Central memory CD8-positive, alpha-beta T cell (primary cell): ENCODE measurements around the gene KRT79.

ENCODE experiments used
- ATAC-seq: fragments of 150-1000 bp; cut with Tn5 transposase; replicated peaks from 2 replicates; pipeline ENCODE4 v1.10.0; 2022; ENCODE audit warnings: mild to moderate bottlenecking, moderate FRiP score, moderate number of reproducible peaks; ENCODE audit not compliant: poor library complexity, severe bottlenecking; ENCODE audit errors: extremely low read depth
- DNase-seq, 2 donors: peaks; one replicate each; pipeline ENCODE4 v3.0.0; 2021; ENCODE audit warnings: low spot score in 2 of 2
- H3K27ac Mint-ChIP-seq: one replicate; pipeline ENCODE4 v1.8.0; 2022; ENCODE audit warnings: low read depth, mild to moderate bottlenecking, moderate library complexity, mixed read lengths
- H3K27me3 Mint-ChIP-seq: one replicate; pipeline ENCODE4 v1.8.0; 2022; ENCODE audit warnings: mixed read lengths
- H3K36me3 Mint-ChIP-seq: one replicate; pipeline ENCODE4 v1.8.0; 2022; ENCODE audit warnings: mild to moderate bottlenecking, moderate library complexity, mixed read lengths; ENCODE audit not compliant: insufficient read depth
- H3K4me1 Mint-ChIP-seq: one replicate; pipeline ENCODE4 v1.8.0; 2022; ENCODE audit warnings: mixed read lengths
- H3K4me3 Mint-ChIP-seq: one replicate; pipeline ENCODE4 v1.8.0; 2022; ENCODE audit warnings: mild to moderate bottlenecking, moderate library complexity, mixed read lengths
- H3K9me3 Mint-ChIP-seq: one replicate; pipeline ENCODE4 v1.8.0; 2022; ENCODE audit warnings: mixed read lengths

Gene KRT79

DNA sequence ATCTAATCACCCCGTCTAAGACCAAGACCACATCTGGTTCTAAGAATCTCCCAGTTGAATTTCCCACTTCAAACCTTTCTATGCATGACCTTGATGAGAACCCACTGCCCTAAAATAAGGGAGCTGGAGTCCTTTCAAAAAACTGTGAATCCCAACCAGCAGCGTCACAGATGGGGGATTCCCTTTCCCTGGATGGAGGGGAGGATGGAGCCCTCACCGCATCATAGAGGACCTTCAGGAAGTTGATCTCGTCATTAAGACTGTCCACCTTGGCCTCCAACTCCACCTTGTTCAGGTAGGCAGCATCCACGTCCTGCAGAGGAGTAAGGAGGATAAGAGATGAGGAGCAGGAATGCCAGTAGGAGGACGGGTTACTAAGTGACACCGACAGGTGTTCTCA is 24.9 kb downstream of the KRT79 start:
- H3K36me3 Mint-ChIP-seq: no peaks in the 10 kb centered on the region
- no peak overlapping the region for H3K4me3 Mint-ChIP-seq
- no peaks in the 10 kb centered on the region for H3K9me3 Mint-ChIP-seq
- H3K4me1 Mint-ChIP-seq: no peaks in the 10 kb centered on the region
- no peak for DNase-seq
- peaks cover 20% of the 10 kb centered on the region for H3K27me3 Mint-ChIP-seq
- ATAC-seq: no peak
- H3K27ac Mint-ChIP-seq: no peak overlapping the region

DNA sequence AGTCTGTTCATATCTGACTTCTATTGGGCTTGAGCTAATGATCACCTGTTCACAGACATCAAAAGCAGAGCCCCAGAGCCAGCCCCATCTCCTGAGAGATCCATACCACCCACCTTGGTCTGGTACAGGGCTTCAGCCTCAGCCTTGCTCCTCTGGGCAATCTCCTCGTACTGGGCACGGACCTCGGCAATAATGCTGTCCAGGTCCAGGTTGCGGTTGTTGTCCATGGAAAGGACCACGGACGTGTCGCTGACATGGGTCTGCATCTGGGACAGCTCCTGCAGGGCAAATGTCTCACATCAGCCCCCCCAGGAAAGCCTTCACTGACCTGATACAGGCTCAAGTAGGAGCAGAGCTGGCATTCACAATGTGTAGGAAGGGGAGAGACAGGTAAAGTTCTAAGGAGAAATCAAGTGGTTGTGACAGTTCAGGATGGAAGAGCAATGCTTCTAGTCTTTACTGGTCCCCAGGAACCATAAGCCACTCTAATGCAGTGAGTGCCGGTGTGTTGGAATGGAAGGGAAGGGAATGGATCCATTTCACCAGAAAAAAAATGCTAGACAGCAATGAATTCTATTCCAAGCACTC is 25.4 kb downstream of the KRT79 start:
- DNase-seq (no peak), ATAC-seq (no peak)
- H3K27me3 Mint-ChIP-seq: peaks cover 20% of the 10 kb centered on the region
- no peak overlapping the region for H3K4me3 Mint-ChIP-seq
- H3K36me3 Mint-ChIP-seq: no peaks in the 10 kb centered on the region
- H3K9me3 Mint-ChIP-seq: no peaks in the 10 kb centered on the region
- H3K27ac Mint-ChIP-seq: no peak overlapping the region
- no peaks in the 10 kb centered on the region for H3K4me1 Mint-ChIP-seq

DNA sequence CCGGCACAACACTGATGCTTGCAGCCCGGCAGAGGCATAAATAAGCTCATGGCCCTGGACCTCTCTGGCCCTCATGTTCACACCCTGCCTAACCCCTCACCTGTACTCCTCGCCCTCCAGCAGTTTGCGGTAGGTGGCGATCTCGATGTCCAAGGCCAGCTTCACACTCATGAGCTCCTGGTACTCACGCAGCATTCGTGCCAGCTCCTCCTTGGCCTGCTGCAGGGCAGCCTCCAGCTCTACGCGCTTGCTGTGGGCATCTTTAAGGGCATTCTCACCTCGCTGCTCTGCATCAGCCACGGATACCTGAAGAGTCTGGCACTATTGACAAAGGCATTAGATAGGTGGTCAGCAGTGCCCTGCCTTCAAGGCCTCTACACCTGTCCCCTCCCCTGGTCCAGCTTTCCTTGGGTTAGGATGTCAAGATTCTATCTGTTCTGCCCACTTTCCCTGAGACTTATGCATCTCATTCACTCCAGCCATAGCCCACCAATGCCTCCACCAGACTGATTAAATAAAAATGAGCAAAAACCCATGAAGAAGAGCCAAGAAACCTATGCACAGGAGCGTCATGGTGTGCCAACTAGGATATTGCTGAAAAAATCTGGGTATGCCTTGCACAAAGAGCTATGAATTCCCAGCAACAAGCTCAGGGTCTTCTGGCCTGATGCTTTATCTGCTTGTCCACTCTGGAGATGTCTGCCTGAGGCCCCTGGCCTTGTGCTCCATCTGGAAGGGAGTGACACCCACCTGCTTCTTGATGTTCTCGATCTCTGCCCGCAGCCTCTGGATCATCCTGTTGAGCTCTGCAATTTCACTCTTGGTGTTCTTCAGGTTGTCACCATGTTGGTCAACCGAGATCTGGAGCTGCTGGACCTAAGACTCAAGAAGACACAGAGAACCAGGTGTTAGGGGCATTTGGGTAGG is 26.3 kb downstream of the KRT79 start:
- no peaks in the 10 kb centered on the region for H3K4me1 Mint-ChIP-seq
- H3K9me3 Mint-ChIP-seq: no peaks in the 10 kb centered on the region
- no peak overlapping the region for H3K4me3 Mint-ChIP-seq
- H3K27me3 Mint-ChIP-seq: peaks cover 20% of the 10 kb centered on the region
- DNase-seq: no peak
- no peak for ATAC-seq
- no peaks in the 10 kb centered on the region for H3K36me3 Mint-ChIP-seq
- H3K27ac Mint-ChIP-seq: no peak overlapping the region

DNA sequence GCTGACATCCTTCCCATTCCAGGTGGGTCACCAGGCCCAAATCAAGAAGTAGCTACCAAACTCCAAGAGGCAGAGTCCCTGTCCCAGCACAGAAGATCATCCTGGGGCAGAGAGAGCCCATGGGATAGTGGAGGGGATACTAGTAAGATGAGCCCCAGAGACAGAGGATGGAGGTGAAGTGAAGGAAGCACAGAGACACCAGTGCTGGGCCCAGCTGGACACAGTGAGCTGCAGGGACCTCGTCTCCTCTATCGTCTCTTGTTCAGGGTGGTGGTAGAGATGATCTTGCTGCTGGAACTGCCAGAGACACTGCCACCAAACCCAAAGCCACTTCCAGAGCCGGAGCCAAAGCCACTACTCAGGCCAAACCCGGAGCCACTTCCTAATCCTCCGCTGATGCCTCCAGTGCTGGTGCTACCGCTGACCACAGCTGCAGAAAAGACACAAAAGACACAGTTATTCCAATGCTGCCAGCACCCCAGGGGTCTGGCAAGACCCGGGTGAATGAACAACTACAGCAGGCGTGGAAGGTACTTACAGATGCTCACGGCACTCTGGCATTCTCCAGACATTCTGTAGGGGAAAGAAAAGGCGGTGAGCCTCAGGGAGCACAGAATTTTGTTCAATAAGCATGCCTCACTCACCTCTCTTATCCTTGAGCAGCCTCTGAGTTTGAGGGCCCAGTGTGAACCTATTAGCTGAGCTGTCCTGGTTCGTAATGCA is 27.1 kb downstream of the KRT79 start:
- DNase-seq (no peak), ATAC-seq (no peak)
- Mint-ChIP-seq H3K27ac (no peak overlapping the region), H3K36me3 (no peaks in the 10 kb centered on the region), H3K4me1 (no peaks in the 10 kb centered on the region), H3K27me3 (peaks cover 20% of the 10 kb centered on the region), H3K4me3 (no peak overlapping the region), H3K9me3 (no peaks in the 10 kb centered on the region)

DNA sequence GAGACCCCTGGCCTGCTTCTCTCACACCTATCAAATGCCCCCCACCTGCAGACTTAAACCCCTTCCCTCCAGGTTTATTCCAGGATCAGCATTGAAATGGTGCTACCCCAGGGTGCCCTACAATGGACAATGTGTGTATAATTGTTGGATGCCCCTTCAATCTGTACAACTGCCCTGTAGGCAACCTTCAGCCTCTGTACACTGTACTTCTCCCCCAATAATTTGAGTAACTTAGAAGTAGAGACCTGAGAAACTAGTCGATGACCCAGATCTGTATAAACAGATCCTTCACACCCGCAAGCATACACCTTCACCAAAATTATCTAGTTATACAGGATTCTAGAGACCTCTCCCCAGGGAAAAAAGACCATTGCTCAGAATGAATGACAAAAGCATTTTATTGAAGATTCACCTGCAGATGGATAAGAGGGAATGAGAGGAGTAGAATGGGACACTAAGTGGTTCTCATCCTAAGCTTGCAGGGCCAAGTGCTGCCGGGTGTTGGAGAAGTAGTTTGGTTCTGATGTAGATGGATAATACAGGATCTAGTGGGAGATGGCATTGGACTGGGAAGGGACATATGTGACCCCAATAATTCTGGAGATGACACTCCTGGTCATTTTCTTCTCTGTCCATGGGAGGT is 27.8 kb downstream of the KRT79 start:
- Mint-ChIP-seq H3K27ac (no peak overlapping the region), H3K36me3 (no peaks in the 10 kb centered on the region), H3K4me3 (no peak overlapping the region), H3K4me1 (no peaks in the 10 kb centered on the region), H3K27me3 (peaks cover 20% of the 10 kb centered on the region), H3K9me3 (no peaks in the 10 kb centered on the region)
- ATAC-seq: no peak
- DNase-seq: no peak

DNA sequence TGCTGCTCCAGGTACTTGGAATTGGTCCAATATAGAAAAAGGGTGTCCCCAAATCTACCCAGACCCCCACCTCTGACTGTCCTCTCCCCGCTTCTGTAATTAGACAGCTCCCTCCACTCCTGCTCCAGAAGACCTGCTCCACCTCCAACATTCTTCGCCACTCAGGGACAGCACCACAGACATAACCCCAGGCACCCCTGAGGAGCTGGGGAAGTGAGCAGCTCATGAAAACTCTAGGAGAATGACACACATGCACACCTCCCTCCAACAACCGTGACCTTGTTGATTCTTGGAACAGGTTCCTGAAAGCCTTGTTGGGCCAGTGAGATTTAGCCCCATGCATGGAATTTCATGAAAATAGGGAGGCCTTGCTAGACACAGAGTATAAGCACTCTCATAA is 28.4 kb downstream of the KRT79 start:
- Mint-ChIP-seq H3K4me1 (no peaks in the 10 kb centered on the region), H3K27me3 (peaks cover 20% of the 10 kb centered on the region), H3K9me3 (no peaks in the 10 kb centered on the region), H3K4me3 (no peak overlapping the region), H3K36me3 (no peaks in the 10 kb centered on the region), H3K27ac (no peak overlapping the region)
- DNase-seq (no peak), ATAC-seq (no peak)

DNA sequence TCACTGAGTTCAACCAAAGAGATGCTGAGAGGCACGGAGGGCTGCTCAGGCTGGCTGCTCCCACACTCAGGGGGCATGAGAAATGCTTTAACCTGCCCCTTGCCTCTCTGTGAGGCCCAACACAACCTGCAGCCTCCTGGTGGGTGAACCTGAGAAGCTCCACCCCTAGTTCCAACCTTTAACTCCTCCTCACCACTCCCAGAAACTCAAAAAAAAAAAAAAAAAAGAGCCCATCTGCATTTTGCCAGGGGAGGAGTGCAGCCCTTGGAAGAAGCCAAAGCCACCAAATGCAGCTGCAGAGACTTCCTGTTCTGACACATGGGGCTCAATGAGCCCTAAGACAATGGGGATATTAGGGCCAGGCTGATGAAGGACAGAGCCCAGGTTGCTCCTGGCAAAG is 29.1 kb downstream of the KRT79 start:
- DNase-seq: no peak
- peaks cover 20% of the 10 kb centered on the region for H3K27me3 Mint-ChIP-seq
- H3K4me1 Mint-ChIP-seq: no peaks in the 10 kb centered on the region
- H3K9me3 Mint-ChIP-seq: no peaks in the 10 kb centered on the region
- H3K27ac Mint-ChIP-seq: no peak overlapping the region
- H3K4me3 Mint-ChIP-seq: no peak overlapping the region
- no peak for ATAC-seq
- H3K36me3 Mint-ChIP-seq: no peaks in the 10 kb centered on the region

DNA sequence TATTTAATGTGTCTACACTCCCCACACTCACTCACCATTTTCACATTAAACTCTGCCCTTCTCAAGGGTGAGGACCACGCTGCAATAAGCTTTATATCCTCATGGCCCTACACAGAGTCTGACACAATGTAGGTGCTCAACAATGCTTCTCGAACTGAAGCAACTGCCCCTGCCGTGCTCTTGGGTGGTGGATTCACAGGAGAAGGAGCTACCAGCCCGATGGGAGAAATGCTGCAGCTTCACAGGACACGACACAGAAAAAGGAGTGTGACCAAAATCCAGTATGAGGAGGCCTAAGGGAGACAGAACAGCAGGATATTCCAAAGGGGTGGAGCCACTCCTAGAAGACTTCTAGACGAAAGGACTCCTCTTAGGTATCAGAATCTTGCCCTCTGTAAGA is 31.7 kb downstream of the KRT79 start:
- no peaks in the 10 kb centered on the region for H3K9me3 Mint-ChIP-seq
- H3K27me3 Mint-ChIP-seq: peaks cover 4% of the 10 kb centered on the region
- H3K4me3 Mint-ChIP-seq: no peak overlapping the region
- no peak overlapping the region for H3K27ac Mint-ChIP-seq
- DNase-seq (no peak), ATAC-seq (no peak)
- H3K36me3 Mint-ChIP-seq: no peaks in the 10 kb centered on the region
- no peaks in the 10 kb centered on the region for H3K4me1 Mint-ChIP-seq

DNA sequence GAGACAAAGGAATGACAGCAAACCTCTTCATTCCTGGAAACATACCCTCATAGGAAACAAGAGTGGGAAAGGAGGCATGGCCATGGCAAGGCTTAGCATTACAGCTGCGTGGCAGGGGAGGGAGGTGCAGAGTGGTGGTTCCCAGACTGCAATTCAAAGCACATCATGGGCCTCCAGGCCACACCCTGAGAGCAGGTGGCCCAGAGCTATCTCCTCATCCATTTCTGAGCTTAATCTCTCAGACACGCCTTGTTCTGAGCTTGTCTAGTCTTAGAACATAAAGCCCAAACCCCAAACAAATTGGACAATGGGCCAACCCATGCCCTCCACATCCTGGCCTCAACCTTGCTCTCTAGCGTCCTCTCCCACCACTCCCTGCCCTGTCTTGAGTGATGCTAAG is 32.3 kb downstream of the KRT79 start:
- H3K4me3 Mint-ChIP-seq: no peak overlapping the region
- no peak overlapping the region for H3K27ac Mint-ChIP-seq
- no peaks in the 10 kb centered on the region for H3K9me3 Mint-ChIP-seq
- no peaks in the 10 kb centered on the region for H3K27me3 Mint-ChIP-seq
- DNase-seq (no peak), ATAC-seq (no peak)
- no peaks in the 10 kb centered on the region for H3K4me1 Mint-ChIP-seq
- H3K36me3 Mint-ChIP-seq: no peaks in the 10 kb centered on the region

DNA sequence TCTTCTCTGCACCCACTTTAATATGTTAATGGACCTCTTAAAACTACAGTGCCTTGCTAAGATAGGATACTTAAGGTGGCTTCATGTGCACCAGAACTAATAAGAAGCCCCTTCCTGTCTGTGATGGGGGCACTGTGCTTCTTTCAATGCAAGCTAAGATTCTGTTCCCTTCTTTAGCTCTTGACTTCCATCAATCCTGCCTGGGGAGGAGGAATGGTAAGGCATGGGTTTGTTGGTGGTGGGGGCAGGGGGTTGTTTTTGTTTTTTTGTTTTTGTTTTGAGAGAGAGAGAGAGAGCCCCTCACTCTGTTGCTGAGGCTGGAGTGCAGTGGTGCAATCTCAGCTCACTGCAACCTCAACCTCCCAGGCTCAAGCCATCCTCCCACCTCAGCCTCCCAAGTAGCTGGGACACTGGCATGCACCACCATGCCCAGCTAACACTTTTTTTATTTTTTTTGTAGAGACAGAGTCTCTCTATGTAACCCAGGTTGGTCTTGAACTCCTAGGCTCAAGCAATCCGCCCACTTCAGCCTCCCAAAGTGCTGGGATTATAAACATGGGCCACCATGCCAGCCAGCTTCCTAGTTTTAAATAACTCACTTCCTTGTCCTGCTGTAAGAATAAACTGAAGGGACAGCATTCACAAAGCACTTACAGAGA is 33.7 kb downstream of the KRT79 start:
- H3K27ac Mint-ChIP-seq: no peak overlapping the region
- no peak for DNase-seq
- no peaks in the 10 kb centered on the region for H3K27me3 Mint-ChIP-seq
- H3K4me1 Mint-ChIP-seq: no peaks in the 10 kb centered on the region
- ATAC-seq: no peak
- no peak overlapping the region for H3K4me3 Mint-ChIP-seq
- H3K36me3 Mint-ChIP-seq: no peaks in the 10 kb centered on the region
- no peaks in the 10 kb centered on the region for H3K9me3 Mint-ChIP-seq

DNA sequence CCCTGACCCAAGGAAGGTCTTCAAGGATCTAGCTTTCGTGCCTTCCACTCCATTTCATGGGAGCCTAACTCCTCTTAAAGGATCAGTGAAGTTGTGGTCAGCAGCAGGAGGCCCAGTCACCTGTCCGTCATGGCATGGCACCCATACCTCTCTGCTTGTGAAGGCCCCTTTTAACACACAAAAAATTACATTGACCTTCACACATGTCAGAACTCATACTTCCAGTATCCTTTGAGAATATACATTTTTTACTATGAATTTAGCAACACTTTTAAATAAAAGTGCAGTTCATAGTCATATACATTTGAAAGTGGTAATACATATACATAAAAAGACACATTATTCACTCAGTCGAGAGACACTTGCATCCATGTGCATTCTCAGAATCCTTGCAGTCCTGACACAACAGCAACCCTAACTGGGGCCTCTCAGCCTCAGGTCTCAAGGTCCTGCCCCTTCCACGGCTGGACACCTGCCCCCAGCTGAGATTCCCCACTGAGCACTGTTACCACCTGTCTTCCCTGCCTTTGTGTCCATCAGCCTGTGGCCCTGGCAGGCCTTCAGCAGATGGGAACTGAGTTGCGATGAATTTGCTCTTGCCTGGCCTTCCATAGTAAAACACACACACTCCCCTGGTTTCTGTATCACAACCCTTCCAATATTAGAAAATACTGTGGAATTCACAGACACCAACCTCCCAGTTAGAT is 34.5 kb downstream of the KRT79 start:
- DNase-seq: no peak
- H3K4me3 Mint-ChIP-seq: no peak overlapping the region
- no peak overlapping the region for H3K27ac Mint-ChIP-seq
- H3K27me3 Mint-ChIP-seq: no peaks in the 10 kb centered on the region
- no peaks in the 10 kb centered on the region for H3K4me1 Mint-ChIP-seq
- no peaks in the 10 kb centered on the region for H3K36me3 Mint-ChIP-seq
- no peaks in the 10 kb centered on the region for H3K9me3 Mint-ChIP-seq
- no peak for ATAC-seq
